PFSK-1 (cell line): ENCODE data around the gene TLNRD1.

ENCODE experiments used
- FOXP2 ChIP-seq: optimal IDR thresholded peaks from 2 replicates; pipeline ENCODE3; 2011; ENCODE audit warnings: borderline replicate concordance, control low read depth, inconsistent platforms; ENCODE audit not compliant: insufficient read depth; ENCODE audit errors: extremely low read length, extremely low read depth
- POLR2AphosphoS5 ChIP-seq: IDR thresholded peaks from 2 replicates; pipeline ENCODE4 v1.6.1; 2012; ENCODE audit warnings: low read depth, mild to moderate bottlenecking, control low read depth, low read length, moderate library complexity
- REST ChIP-seq, 2 experiments: IDR thresholded peaks; 2 replicates each; pipeline versions ENCODE4 v1.6.1 to v1.8.0; 2011 to 2012; ENCODE audit warnings: low read depth in 2 of 2, low read length in 2 of 2, control low read depth in 1 of 2, inconsistent platforms in 1 of 2, mild to moderate bottlenecking in 1 of 2, moderate library complexity in 1 of 2; ENCODE audit not compliant: insufficient read depth in 1 of 2
- SIN3A ChIP-seq: IDR thresholded peaks from 2 replicates; pipeline ENCODE4 v1.6.1; 2012; ENCODE audit warnings: mild to moderate bottlenecking, low read length, moderate library complexity, borderline replicate concordance; ENCODE audit not compliant: insufficient read depth
- TAF1 ChIP-seq: IDR thresholded peaks from 2 replicates; pipeline ENCODE4 v1.6.1; 2012; ENCODE audit warnings: low read length, control low read depth, borderline replicate concordance; ENCODE audit not compliant: insufficient read depth

- no peak for TF ChIP-seq REST (IDR thresholded peaks at IDR 0.05; ENCODE audit: insufficient read depth in 1 of 2, low read depth in 2 of 2, low read length in 2 of 2)
- TF ChIP-seq POLR2AphosphoS5: no peak
- no peak for TF ChIP-seq TAF1
- TF ChIP-seq FOXP2: no peak
- TF ChIP-seq SIN3A: no peak
These were observed 5.4 kb downstream of the TLNRD1 start for GRCh38 chr15:81006124-81006523.
